CD4-positive, alpha-beta T cell treated with Interferon gamma for 1 hour (primary cell): Measurements from ENCODE around the gene OBSCN.

Experiments used
- DNase-seq: peaks from one replicate; pipeline ENCODE4 v3.0.0-alpha.2; 2020

OBSCN gene

DNA sequence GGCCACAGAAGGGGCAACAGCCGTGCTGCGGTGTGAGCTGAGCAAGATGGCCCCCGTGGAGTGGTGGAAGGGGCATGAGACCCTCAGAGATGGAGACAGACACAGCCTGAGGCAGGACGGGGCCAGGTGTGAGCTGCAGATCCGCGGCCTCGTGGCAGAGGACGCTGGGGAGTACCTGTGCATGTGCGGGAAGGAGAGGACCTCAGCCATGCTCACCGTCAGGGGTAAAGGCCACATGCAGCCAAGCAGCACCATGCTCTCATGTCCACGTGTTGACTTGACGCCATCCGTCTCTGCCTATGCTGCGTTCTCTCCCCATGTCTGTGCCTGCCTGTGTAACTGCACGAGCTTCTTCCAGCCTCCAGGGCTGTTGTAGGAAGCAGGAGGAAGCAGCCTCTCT, 85.5 kb downstream of the OBSCN start:
- no peak for DNase-seq

- DNase-seq = no peak
Observed at GRCh38 chr1:228293816-228294500, 86.1 kb downstream of the OBSCN start.

DNA sequence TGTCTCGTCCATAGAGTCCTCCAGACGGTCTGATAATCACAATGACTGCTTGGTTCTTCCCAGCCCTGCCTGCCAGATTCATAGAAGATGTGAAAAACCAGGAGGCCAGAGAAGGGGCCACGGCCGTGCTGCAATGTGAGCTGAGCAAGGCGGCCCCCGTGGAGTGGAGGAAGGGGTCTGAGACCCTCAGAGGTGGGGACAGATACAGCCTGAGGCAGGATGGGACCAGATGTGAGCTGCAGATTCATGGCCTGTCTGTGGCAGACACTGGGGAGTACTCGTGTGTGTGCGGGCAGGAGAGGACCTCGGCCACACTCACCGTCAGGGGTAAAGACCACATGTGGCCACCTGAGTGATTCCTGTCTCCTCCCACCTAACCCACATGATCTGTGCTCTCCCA, 86.9 kb downstream of the OBSCN start:
- DNase-seq = no peak

DNA sequence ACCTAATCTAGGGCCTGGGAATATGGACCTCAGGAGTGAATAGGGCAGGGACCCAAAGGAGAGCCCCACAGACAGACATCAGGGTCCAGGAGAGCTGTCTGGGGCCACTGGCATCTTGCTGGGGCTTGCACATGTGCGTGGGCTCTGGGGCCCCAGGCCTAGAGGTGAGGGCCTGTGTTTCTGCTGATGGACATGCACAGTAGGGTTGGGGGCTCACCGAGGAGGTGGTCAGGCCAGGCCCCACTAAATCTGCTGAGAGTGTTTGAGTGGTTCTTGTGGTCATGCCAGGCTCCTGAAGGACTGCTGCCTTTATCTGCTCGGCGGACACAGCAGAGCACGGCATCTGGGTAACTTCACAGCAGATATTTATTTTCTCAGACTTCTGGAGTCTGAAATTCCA, 87.4 kb downstream of the OBSCN start:
- no peak for DNase-seq

DNA sequence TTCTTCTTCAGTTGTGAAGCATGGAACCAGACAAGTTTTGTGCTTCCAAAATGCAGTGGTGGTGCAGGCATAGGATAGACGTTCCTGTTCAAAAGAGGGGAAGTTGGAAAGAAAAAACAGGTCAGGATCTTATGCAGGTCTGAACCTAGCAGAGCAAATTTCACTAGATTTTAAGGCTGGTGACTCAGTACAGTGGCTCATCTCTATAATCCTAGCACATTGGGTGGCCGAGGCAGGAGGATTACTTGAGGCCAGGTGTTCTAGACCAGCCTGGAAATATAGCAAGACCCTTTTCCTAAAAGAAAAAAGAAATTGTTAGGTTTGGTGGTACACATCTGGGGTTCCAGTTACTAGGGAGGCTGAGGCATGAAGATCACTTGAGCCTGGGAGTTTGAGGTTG, 88.1 kb downstream of the OBSCN start:
- no peak for DNase-seq

DNA sequence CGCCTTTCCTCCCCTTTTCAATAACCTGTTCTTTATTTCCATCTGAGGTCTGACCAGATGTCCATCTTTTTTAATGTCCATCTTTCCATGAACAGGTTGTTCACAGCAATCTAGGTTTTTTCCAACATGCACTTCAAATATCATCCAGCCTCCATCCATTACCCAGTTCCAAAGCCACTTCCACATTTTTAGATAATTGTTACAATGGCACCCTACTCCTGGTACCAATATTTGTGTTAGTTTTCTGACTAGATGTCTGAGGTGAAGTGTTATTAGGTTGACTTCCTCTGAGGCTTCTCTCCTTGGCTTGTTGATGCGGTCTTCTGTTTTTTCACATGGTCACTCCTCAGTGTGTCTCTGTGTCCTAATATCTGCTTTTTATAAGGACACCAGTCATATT, 89.4 kb downstream of the OBSCN start:
- no peak for DNase-seq

DNA sequence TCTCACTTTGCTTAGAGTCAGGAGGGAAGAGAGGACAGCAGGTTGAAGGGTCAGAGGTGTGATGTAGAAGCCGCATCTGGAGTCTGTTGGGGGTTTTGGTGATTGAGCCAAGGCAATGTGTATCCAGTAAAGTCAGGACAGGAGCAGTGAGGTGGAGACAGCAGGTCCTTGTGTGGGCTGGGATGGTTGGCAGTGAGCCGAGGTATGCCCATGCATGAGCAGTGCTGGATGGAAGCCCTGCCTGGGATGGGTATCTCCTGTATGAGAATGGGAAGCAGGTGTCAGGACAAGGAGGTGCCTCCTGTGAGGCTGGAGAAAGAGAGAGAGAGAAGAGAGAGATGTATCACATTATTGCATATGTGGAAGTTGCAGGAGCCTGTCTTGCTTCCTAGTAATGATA, 90.0 kb downstream of the OBSCN start:
- no peak for DNase-seq

DNA sequence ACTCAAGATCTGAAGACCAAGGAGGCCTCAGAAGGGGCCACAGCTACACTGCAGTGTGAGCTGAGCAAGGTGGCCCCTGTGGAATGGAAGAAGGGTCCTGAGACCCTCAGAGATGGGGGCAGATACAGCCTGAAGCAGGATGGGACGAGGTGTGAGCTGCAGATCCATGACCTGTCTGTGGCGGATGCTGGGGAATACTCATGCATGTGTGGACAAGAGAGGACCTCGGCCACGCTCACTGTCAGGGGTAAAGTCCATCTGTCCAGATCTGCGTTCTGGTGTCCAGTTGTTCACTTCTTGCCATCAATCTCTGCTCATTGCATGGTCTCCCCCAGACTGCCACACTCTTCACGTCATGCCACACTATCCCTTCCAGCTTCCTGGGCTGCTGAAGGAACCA, 90.6 kb downstream of the OBSCN start:
- no peak for DNase-seq

DNA sequence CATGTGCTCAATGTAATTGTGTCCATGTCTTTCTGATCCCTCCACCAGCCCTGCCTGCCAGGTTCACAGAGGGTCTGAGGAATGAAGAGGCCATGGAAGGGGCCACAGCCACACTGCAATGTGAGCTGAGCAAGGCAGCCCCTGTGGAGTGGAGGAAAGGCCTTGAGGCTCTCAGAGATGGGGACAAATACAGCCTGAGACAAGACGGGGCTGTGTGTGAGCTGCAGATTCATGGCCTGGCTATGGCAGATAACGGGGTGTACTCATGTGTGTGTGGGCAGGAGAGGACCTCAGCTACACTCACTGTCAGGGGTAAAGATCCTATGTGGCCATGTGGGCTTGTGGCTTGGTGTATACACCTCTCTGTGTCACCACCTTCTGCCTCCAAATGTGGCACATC, 91.4 kb downstream of the OBSCN start:
- DNase-seq = no peak

GRCh38 chr1:228299901-228300300, 92.1 kb downstream of the OBSCN start:
- DNase-seq = no peak

DNA sequence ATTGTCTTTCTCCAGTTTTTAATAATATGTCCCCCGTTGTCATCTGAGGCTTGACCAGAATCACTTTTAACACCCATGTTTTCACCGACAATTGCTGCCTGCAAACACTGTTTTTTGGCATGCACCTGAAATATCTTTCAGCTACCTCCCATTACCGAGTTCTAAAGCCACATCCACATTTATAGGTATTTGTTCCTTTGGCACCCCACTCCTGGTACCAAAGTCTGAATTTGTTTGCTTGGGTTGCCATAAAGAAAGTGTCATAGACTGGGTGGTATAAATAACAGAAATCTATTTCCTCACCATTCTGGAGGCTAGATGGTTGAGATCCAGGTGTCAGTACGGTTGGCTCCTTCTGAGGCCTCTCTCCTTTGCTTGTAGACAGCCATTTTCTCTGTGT, 94.2 kb downstream of the OBSCN start:
- no peak for DNase-seq

DNA sequence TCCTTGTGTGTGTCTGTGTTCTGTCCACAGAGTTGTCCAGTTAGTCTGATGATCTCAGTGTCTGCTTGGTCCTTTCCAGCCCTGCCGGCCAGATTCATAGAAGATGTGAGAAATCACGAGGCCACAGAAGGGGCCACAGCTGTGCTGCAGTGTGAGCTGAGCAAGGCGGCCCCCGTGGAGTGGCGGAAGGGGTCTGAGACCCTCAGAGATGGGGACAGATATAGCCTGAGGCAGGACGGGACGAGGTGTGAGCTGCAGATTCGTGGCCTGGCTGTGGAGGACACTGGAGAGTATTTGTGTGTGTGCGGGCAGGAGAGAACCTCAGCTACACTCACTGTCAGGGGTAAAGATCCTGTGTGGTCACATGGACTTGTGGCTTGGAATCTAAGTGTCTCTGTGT, 95.8 kb downstream of the OBSCN start:
- no peak for DNase-seq

DNA sequence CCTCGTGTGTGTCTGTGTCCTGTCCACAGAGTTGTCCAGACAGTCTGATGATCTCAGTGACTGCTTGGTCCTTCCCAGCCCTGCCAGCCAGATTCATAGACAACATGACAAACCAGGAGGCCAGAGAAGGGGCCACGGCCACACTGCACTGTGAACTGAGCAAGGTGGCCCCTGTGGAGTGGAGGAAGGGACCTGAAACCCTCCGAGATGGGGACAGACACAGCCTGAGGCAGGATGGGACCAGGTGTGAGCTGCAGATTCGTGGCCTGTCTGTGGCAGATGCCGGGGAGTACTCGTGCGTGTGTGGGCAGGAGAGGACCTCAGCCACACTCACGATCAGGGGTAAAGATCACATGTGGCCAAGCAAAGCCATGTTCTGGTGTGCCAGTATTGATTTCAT, 96.4 kb downstream of the OBSCN start:
- DNase-seq = no peak

DNA sequence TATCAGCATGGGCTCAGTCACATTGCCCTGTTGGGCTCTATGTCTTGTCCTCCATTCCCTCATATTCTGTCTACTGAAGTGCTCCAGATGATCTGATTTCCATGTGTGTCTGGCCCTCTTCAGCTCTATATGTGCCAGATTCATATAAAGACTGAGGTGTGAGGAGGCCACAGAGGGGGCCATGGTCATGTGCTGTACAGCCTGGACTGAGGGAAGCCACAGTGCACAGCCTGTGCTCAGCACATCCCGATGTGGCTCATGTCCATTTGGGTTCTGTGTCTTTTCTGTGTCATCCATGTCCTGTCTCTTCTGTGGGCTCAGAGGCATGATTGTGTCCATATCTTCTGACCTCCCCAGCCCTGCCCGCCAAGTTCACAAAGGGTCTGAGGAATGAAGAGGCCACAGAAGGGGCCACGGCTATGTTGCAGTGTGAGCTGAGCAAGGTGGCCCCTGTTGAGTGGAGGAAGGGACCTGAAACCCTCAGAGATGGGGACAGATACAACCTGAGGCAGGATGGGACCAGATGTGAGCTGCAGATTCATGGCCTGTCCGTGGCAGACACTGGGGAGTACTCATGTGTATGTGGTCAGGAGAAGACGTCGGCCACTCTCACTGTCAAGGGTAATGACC, 97.0 kb downstream of the OBSCN start:
- DNase-seq = no peak

DNA sequence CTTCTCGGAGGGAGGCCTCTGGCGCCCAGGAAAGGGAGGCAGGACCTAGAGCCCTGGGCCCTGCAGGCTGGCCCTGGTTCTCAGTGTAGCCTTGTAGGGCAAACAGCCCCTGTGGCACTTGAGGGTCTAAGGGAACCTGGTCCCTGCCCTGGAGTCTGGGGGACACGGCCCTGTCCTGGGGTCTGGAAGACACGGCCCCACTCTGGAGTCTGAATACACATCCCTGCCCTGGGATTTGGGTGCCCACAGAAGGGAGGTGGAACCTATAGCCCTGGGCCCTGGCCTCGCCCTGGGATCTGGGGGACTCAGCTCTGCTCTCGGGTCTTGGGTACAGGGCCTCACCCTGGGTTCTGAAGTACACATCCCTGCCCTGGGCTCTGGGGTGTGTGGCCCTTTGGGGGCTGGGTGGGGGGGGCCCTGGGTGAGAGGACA, 97.9 kb downstream of the OBSCN start:
- no peak for DNase-seq

- DNase-seq = no peak
Observed at GRCh38 chr1:228306275-228307217, 98.7 kb downstream of the OBSCN start.

GRCh38 chr1:228307218-228308023, 99.6 kb downstream of the OBSCN start:
- DNase-seq = no peak

DNA sequence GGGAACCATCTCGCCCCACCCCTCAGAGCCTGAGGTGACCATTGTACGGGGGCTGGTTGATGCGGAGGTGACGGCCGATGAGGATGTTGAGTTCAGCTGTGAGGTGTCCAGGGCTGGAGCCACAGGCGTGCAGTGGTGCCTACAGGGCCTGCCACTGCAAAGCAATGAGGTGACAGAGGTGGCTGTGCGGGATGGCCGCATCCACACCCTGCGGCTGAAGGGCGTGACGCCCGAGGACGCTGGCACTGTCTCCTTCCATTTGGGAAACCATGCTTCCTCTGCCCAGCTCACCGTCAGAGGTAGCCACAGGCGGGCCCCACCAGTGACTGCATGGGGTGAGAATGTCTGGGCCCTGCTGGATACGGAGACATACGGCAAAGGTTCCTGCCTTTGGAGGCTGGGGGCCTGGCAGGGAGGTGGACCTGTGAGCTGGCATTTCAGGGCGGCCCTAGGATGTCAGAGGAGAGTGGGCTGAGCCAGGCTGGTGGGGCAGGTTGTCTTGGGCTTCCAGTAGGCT, 100.3 kb downstream of the OBSCN start:
- no peak for DNase-seq

DNA sequence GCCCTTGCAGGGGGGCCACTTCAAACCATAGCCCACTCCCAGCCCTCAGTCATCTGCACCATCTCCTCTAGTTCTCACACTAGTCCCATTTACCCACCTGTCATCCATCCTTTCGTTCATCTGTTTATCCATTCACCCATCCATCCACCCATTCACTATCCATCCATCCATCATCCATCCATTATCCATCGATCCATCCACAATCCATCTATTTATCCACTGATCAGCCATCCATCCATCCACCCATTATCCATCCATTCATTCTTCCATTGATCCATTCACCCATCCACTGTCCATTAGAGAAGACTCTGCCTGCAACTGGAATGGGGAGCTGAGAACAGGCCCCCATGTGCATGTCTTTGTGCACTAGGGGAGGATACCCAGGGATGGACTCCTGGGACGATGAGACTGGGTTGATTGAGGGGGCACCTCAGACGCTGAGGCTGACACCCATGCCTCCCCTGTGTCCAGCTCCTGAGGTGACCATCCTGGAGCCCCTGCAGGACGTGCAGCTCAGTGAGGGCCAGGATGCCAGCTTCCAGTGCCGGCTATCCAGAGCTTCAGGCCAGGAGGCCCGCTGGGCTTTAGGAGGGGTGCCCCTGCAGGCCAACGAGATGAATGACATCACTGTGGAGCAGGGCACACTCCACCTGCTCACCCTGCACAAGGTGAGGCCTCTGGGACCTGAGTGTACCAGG, 100.9 kb downstream of the OBSCN start:
- no peak for DNase-seq

GRCh38 chr1:228309326-228310067, 101.7 kb downstream of the OBSCN start:
- DNase-seq = no peak

DNA sequence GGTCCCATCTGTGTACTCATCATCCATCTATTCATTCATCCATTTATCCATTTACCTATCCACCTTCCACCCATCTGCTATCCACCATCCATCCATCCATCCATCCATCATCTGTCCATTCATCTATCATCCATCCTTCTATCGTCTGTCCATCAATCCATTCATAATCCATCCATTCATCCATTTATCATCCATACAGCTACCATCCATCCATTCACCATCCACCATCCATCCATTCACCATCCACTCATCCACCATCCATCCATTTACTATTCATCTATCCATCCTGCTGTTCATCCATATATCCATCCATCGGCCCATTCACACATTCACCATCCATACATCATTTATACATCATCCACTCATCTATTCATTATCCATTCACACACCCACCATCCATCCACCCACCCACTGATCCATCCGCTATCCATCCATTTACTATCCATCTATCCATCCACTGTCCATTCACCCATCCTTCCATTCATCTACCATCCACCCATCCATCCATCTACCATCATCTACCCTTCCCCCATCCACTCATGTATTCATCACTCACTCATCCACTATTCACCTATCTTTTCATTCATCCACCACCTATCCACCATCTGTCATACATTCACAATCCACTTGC, 102.4 kb downstream of the OBSCN start:
- no peak for DNase-seq
